Peyer's patch (tissue), 4 donors: ENCODE measurements around the gene CTNNA2. TPM values are rescaled to one million over a fixed set of nuclear protein-coding genes. Genes with fewer than 3 reads are reported as not detected.

ENCODE experiments used
- DNase-seq, 3 donors: peaks; one replicate each; pipeline ENCODE4 v3.0.0-alpha.2; 2017 to 2019
- H3K27ac ChIP-seq, 4 donors: fragments of 200-600 bp; sonication (generic); one replicate each; pipeline ENCODE4 v1.5.1; 2016 to 2019
- H3K27me3 ChIP-seq, 2 donors: fragments of 200-600 bp; sonication (generic); one replicate each; pipeline ENCODE4 v1.5.1; 2019
- H3K36me3 ChIP-seq, 3 donors: fragments of 200-600 bp; sonication (generic); one replicate each; pipeline ENCODE4 v1.5.1; 2016 to 2019
- H3K4me1 ChIP-seq, 4 donors: fragments of 200-600 bp; sonication (generic); one replicate each; pipeline ENCODE4 v1.5.1; 2016 to 2019
- H3K4me3 ChIP-seq, 4 donors: fragments of 200-600 bp; sonication (generic); 1 replicate in 3 of 4; 2 replicates in 1 of 4; pipeline ENCODE4 v1.5.1; 2016 to 2019; ENCODE audit warnings: mild to moderate bottlenecking in 1 of 4
- H3K9me3 ChIP-seq, 4 donors: fragments of 200-600 bp; sonication (generic); one replicate each; pipeline ENCODE4 v1.5.1; 2016 to 2019; ENCODE audit warnings: mild to moderate bottlenecking in 1 of 4
- POLR2A ChIP-seq, 2 donors: fragments of 450-650 bp; IDR thresholded peaks; one replicate each; pipeline ENCODE4 v1.5.1; 2017; ENCODE audit warnings: antibody characterized with exemption in 2 of 2, mild to moderate bottlenecking in 2 of 2, moderate library complexity in 2 of 2
- total RNA-seq, 4 donors: library from RNA; depleted of rRNA; stranded (reverse); fragments of >200 nt; gene quantifications; one replicate each; pipeline ENCODE4 v1.1.0, GENCODE V29; 2016
- TF ChIP-seq, protein P1 (sequence below), 6 experiments: fragments of 450-650 bp in 4 of 6; fragments of 200-600 bp in 2 of 6; sonication (generic) in 1 of 6; IDR thresholded peaks; one replicate each; pipeline ENCODE4 v1.5.1; 2017 to 2019; ENCODE audit warnings: antibody characterized with exemption in 6 of 6, mild to moderate bottlenecking in 3 of 6, moderate library complexity in 1 of 6

The CTNNA2 gene
- total RNA-seq, 4 donors from 2014 or later = 0.67 to 5.3 (median 0.88) TPM; not detected in 1

DNA sequence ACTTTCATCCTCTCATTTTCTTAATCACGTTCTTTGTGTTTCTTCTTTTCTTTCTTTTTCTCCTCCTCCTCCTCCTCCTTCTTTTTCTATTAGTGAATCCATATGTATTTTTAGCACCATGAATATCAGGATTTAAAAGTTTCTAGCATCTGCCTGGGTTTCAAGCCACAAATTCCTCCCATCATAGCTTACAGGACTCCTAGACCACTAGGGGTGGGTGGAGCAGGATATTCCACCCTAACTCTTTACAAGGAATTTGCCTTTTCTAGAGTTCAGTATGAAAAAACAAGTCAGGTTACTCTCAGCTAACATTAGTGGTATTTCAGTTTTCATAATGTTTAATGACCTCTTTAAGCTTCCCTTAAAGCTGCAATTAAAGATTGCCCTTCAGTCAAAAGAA is 810.8 kb downstream of the CTNNA2 start:
- H3K4me3 ChIP-seq = no peak overlapping the region
- no peak overlapping the region for H3K27ac ChIP-seq
- TF ChIP-seq, protein P1, sequence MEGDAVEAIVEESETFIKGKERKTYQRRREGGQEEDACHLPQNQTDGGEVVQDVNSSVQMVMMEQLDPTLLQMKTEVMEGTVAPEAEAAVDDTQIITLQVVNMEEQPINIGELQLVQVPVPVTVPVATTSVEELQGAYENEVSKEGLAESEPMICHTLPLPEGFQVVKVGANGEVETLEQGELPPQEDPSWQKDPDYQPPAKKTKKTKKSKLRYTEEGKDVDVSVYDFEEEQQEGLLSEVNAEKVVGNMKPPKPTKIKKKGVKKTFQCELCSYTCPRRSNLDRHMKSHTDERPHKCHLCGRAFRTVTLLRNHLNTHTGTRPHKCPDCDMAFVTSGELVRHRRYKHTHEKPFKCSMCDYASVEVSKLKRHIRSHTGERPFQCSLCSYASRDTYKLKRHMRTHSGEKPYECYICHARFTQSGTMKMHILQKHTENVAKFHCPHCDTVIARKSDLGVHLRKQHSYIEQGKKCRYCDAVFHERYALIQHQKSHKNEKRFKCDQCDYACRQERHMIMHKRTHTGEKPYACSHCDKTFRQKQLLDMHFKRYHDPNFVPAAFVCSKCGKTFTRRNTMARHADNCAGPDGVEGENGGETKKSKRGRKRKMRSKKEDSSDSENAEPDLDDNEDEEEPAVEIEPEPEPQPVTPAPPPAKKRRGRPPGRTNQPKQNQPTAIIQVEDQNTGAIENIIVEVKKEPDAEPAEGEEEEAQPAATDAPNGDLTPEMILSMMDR (IDR thresholded peaks at IDR 0.05) = no peak
- TF ChIP-seq POLR2A (IDR thresholded peaks at IDR 0.05) = no peak
- no peak for DNase-seq
- H3K27me3 ChIP-seq = peaks cover 0 to 3% of the 10 kb centered on the region in 2 donors
- H3K9me3 ChIP-seq = no peaks in the 10 kb centered on the region
- no peaks in the 10 kb centered on the region for H3K36me3 ChIP-seq
- H3K4me1 ChIP-seq = no peaks in the 10 kb centered on the region

DNA sequence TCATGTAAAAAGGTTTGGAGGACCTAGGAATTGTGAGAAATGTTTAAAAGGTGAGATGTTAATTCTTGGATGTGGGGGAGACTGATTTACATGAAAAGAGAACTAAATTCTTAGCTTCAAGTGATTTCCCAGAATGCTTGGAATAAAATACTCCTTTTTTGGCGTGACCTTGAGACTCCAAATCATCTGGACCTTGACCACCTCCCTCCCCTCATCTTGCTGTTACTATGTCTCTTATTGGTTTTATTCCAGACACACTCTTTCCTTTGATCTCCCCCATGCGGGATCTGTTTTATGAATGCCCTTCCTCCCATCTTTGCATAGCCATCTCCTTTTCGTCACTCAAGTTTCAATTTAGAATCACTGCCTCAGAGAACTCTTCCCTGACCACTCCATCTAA is 811.7 kb downstream of the CTNNA2 start:
- H3K9me3 ChIP-seq = no peaks in the 10 kb centered on the region
- no peaks in the 10 kb centered on the region for H3K36me3 ChIP-seq
- H3K4me1 ChIP-seq = no peaks in the 10 kb centered on the region
- H3K4me3 ChIP-seq = no peak overlapping the region
- peaks cover 0 to 3% of the 10 kb centered on the region in 2 donors for H3K27me3 ChIP-seq
- no peak for TF ChIP-seq POLR2A (IDR thresholded peaks at IDR 0.05)
- TF ChIP-seq, protein P1 (IDR thresholded peaks at IDR 0.05) = no peak
- H3K27ac ChIP-seq = no peak overlapping the region
- no peak for DNase-seq

DNA sequence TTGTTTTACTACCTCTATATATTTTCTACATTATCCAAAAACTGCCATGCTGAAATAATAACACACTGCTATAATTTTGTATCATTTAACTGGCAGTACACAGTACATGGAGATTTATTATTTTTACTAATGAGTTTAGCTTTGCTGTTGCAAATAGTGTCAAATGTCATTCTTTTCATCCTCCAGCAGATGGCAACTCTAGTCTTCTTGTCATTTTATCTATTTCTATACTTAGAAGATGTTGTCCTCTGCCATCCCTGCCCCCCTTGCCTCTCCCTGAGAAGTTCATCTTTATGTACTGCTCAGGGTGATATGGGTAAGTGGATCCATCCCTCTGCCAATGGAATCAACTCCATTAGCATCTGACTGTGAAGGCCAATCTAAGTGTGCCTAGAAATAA is 813.4 kb downstream of the CTNNA2 start:
- no peak for DNase-seq
- no peaks in the 10 kb centered on the region for H3K36me3 ChIP-seq
- H3K4me1 ChIP-seq = no peaks in the 10 kb centered on the region
- H3K9me3 ChIP-seq = no peaks in the 10 kb centered on the region
- H3K4me3 ChIP-seq = no peak overlapping the region
- no peak overlapping the region for H3K27ac ChIP-seq
- peaks cover 0 to 3% of the 10 kb centered on the region in 2 donors for H3K27me3 ChIP-seq
- TF ChIP-seq, protein P1 (IDR thresholded peaks at IDR 0.05) = peak in 2 of 6 experiments; percentile 22 to 24
- TF ChIP-seq POLR2A (IDR thresholded peaks at IDR 0.05) = no peak

DNA sequence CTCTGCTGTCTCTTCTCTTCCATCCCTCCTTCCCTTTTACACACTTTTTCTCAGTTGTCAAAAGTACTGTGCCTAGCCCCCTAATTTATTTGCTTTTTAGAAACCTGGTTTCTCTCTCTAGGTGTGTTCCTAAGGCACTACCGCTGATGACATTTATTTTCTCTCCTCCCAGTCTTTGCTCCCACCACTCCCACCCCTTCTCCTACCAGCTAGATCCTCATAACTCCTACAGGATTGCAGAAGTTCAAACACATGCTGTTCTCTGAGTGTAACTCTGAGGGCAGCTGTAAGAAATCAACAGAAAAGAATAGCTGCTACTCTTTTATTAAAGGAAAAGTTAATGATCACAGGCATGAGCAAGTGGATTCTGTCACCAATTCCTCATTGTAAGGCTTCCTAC is 814.0 kb downstream of the CTNNA2 start:
- Histone ChIP-seq H3K36me3 (no peaks in the 10 kb centered on the region), H3K27ac (no peak overlapping the region), H3K9me3 (no peaks in the 10 kb centered on the region), H3K27me3 (peaks cover 0 to 3% of the 10 kb centered on the region in 2 donors), H3K4me1 (no peaks in the 10 kb centered on the region), H3K4me3 (no peak overlapping the region)
- no peak for DNase-seq
- TF ChIP-seq, protein P1 (IDR thresholded peaks at IDR 0.05) = no peak
- TF ChIP-seq POLR2A (IDR thresholded peaks at IDR 0.05) = no peak

DNA sequence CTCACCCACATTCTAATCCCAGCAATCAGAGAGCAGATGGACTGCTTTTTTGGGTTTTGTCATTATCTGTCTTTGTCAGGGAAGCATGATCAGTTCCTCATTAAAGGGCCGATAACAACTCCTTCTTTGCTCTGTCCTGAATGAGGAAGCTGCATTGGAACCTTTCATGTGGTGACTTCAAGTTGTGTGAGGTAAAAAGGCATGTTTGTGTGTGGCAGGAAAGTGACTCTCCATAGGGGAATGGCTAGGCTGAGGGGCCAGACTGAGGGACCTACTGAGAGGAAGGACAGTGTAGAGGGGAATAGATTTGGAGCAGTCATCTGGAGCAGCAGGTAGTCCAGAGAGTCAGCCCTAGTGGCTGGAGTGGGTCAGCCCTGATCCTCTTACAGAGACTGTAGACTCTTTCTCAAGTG is 815.3 kb downstream of the CTNNA2 start:
- no peaks in the 10 kb centered on the region for H3K36me3 ChIP-seq
- no peak for DNase-seq
- H3K27me3 ChIP-seq = peaks cover 0 to under 1% of the 10 kb centered on the region in 2 donors
- no peak overlapping the region for H3K4me3 ChIP-seq
- TF ChIP-seq, protein P1 (IDR thresholded peaks at IDR 0.05) = no peak
- TF ChIP-seq POLR2A (IDR thresholded peaks at IDR 0.05) = no peak
- H3K4me1 ChIP-seq = no peaks in the 10 kb centered on the region
- no peak overlapping the region for H3K27ac ChIP-seq
- H3K9me3 ChIP-seq = no peaks in the 10 kb centered on the region

DNA sequence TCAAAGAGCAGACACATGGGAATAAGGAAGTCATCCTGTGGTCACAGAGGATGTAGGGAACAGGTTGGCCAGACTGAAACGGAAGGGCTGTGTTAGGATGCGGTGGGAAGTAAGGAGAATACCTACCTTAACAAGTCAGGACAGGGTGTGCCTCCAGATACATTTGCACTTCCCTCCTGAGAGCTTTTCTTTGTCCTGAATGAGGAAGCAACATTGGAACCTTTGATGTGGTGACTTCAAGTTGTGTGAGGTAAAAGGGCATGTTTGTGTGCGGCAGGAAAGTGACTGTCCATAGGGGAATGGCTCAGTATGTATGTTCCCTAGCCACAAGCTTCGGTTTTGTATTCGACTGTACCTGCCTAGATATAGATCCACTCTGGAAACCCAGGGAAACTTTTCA is 816.6 kb downstream of the CTNNA2 start:
- H3K4me3 ChIP-seq = no peak overlapping the region
- TF ChIP-seq POLR2A (IDR thresholded peaks at IDR 0.05) = no peak
- TF ChIP-seq, protein P1 (IDR thresholded peaks at IDR 0.05) = no peak
- no peaks in the 10 kb centered on the region for H3K27me3 ChIP-seq
- H3K4me1 ChIP-seq = no peaks in the 10 kb centered on the region
- no peak overlapping the region for H3K27ac ChIP-seq
- H3K36me3 ChIP-seq = no peaks in the 10 kb centered on the region
- DNase-seq = no peak
- H3K9me3 ChIP-seq = no peaks in the 10 kb centered on the region
